Measurements from ENCODE around the gene XRCC5.

DNA sequence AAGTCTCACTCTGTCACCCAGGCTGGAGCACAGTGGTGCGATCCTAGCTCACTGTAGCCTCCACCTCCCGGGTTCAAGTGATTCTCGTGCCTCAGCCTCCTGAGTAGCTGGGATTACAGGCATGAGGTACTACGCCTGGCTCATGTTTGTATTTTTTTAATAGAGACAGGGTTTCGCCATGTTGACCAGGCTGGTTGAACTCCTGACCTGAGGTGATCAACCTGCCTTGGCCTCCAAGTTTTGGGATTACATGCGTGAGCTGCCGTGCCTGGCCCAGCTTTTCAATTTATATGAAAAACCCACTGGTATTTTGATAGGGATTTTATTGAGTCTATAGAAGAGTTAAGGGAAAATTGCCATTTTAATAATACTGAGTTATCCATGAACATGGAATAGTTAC, 63.3 kb downstream of the XRCC5 start:
- TF ChIP-seq, protein P1, sequence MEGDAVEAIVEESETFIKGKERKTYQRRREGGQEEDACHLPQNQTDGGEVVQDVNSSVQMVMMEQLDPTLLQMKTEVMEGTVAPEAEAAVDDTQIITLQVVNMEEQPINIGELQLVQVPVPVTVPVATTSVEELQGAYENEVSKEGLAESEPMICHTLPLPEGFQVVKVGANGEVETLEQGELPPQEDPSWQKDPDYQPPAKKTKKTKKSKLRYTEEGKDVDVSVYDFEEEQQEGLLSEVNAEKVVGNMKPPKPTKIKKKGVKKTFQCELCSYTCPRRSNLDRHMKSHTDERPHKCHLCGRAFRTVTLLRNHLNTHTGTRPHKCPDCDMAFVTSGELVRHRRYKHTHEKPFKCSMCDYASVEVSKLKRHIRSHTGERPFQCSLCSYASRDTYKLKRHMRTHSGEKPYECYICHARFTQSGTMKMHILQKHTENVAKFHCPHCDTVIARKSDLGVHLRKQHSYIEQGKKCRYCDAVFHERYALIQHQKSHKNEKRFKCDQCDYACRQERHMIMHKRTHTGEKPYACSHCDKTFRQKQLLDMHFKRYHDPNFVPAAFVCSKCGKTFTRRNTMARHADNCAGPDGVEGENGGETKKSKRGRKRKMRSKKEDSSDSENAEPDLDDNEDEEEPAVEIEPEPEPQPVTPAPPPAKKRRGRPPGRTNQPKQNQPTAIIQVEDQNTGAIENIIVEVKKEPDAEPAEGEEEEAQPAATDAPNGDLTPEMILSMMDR (conservative IDR thresholded peaks at IDR 0.05 in 1 of 2, IDR thresholded peaks at IDR 0.05 in 1 of 2; ENCODE audit: low read depth in 1 of 2, low read length in 2 of 2), result no peak
- TF ChIP-seq EZH2 (IDR thresholded peaks at IDR 0.05; ENCODE audit: low read length, missing control alignments), result no peak
